SKM-1 treated with dmso at 0.1 percent for 144 hours (cell line): ENCODE measurements around the gene TRIML1.
"Not testable (repeated sequence)": the region's sequence is repeated elsewhere in the genome, so short reads cannot be mapped to it uniquely, and the experiment has no call there.

Experiments
- DNase-seq: peaks from one replicate; lab custom pipeline; 2025; ENCODE audit not compliant: unreplicated experiment; lab: John Stamatoyannopoulos, UW

The TRIML1 gene

DNA sequence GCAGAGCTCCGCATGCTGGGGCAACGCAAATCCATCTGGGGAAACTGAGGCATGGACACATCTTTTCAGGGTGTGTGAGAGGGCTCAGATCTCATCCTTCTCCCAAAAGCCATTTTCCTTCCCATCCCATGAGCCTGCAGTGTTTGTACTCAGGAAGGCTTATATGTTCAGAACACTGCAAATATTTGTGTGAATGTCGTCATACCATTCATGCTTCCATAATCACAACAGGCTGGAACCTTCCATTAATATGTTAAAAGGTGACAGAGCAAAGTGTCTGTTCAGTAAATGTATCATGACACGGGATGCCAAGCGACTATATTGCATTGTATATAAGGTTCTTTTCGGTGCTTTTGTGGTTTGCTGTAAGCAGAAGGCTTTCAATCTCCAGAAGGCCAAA, 8.5 kb downstream of the TRIML1 start:
- DNase-seq: no peak

- no peak for DNase-seq
Measured at GRCh38 chr4:188154668-188155405, 15.6 kb downstream of the TRIML1 start.

DNA sequence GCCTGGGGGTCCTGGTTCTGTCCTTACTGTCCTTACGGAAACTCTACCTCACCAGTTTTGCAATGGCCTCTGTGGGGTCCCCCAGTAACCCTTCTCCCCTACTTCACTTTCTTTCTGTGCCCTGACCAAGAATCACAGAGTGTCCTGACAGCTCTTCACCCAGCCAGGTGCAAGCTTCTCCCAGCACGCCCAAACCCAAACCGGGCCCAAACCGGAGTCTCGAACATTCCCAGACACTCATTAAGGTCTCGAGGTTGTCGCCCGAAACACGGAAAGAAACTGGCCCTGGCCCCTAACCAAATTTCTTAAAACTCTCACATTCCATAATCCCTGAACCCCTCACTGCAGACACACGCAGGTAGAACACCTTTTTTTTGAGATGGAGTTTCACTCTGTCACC, 19.1 kb downstream of the TRIML1 start:
- no peak for DNase-seq

- not testable (repeated sequence) for DNase-seq
Measured at GRCh38 chr4:188159513-188160226, 20.4 kb downstream of the TRIML1 start.

DNA sequence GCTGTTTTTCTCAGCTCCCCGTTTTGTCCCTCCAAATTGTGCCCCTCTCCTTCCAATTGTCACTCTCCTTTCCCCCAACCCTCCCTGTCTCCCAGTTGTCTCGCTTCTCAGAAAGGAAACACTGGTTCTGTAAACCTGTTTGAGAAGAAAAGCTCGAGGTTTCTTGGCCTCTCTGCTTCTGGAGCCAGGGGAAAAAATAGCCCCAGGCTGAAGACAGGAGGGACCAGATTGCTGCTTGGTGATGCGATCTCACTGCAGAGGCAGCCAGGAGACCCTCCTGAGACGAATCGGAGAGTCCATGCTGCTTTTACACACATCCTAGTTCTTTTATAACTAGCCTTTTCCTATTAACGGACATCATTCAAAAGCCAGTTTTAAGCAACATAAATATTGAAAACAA, 21.2 kb downstream of the TRIML1 start:
- DNase-seq: no peak

- DNase-seq: no peak
Measured at GRCh38 chr4:188161167-188161566, 21.9 kb downstream of the TRIML1 start.

DNA sequence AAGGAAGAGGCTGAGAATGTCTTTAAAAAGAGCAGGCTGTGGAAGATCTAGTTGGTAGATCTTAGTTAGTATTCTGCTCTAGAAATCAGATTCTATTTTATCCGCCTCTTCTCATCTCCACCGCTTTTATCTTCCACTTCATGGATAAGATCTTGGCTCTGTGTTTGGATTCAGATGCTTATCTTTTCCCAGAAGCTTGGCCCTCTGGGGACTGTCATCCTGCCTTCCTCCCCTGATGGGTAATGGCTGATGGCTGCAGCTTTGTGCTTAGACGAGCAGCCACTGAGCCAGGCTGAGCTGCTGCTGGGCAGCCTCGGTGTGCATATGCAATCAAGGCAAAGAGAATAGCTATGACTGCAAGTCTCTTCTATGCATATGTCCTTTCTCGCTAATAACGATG, 23.5 kb downstream of the TRIML1 start:
- no peak for DNase-seq

GRCh38 chr4:188168726-188169373, 29.6 kb downstream of the TRIML1 start:
- DNase-seq: no peak

GRCh38 chr4:188171551-188171950, 32.3 kb downstream of the TRIML1 start:
- no peak for DNase-seq

GRCh38 chr4:188175288-188175687, 36.0 kb downstream of the TRIML1 start:
- DNase-seq: no peak

GRCh38 chr4:188177997-188178675, 38.9 kb downstream of the TRIML1 start:
- no peak for DNase-seq

GRCh38 chr4:188178806-188179205, 39.6 kb downstream of the TRIML1 start:
- no peak for DNase-seq

- no peak for DNase-seq
Measured at GRCh38 chr4:188187106-188187505, 47.9 kb downstream of the TRIML1 start.

- no peak for DNase-seq
Measured at GRCh38 chr4:188190461-188190860, 51.2 kb downstream of the TRIML1 start.

DNA sequence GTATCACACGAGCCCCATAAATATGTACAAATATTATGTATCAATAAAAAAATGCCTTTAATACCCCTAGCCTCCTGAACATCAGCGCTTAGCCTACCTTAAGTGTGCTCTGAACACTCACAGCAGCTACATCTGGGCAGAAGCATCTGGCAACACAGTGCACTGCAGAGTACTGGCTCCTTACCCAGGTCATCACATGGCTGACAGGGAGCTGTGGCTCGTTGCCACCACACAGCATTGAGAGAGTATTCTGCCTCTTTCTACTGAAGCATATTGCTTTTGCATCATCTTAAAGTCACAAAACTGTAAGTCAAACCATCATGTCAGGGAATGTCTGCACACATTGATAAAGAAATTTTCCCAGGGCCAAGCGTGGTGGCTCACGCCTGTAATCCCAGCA, 55.2 kb downstream of the TRIML1 start:
- DNase-seq: no peak

GRCh38 chr4:188195389-188195985, 56.2 kb downstream of the TRIML1 start:
- DNase-seq: no peak

- DNase-seq: no peak
Measured at GRCh38 chr4:188196134-188196735, 57.0 kb downstream of the TRIML1 start.
